ENCODE results near the gene BLNK.

GRCh38 chr10:96259150-96259549 is 12.2 kb downstream of the BLNK start:
- no peak for TF ChIP-seq CTCF (IDR thresholded peaks at IDR 0.05)
- TF ChIP-seq EZH2 (IDR thresholded peaks at IDR 0.05): no peak
- no peak for TF ChIP-seq EZH2phosphoT487 (IDR thresholded peaks at IDR 0.05)

All from neural progenitor cell (in vitro differentiated cells).